B cell (primary cell): ENCODE results near the gene TSPAN5. TPM values are rescaled to one million over a fixed set of nuclear protein-coding genes. Genes with fewer than 3 reads are reported as not detected.

ENCODE experiments used
- ATAC-seq: fragments of 200-7000 bp; cut with Tn5 transposase; one replicate; pipeline ENCODE4 v1.10.0; 2021; ENCODE audit warnings: low read depth, mild to moderate bottlenecking, moderate number of reproducible peaks, moderate library complexity
- CTCF ChIA-PET: fragments of 350-600 bp; sonication (Branson Sonifier 250); formaldehyde crosslinking; loops from one replicate; lab custom pipeline; 2021; ENCODE audit warnings: antibody characterized with exemption, inconsistent platforms; lab: Charles Lee
- POLR2A ChIA-PET: fragments of 350-600 bp; sonication (Branson Sonifier 250); formaldehyde crosslinking; loops from one replicate; lab custom pipeline; 2021; ENCODE audit warnings: antibody characterized with exemption; lab: Charles Lee
- DNase-seq: peaks from one replicate; pipeline ENCODE4 v3.0.0; 2013
- H2AFZ ChIP-seq: 2 replicates; pipeline ENCODE4 v1.6.1; 2012; ENCODE audit warnings: mild to moderate bottlenecking, low read depth, low read length; ENCODE audit not compliant: insufficient read depth, poor library complexity, severe bottlenecking
- H3K27ac ChIP-seq, 2 donors: 1 replicate in 1 of 2; 2 replicates in 1 of 2; pipeline ENCODE4 v1.5.1; 2012 to 2013; ENCODE audit warnings: low read length in 2 of 2, mild to moderate bottlenecking in 2 of 2, moderate library complexity in 1 of 2
- H3K27me3 ChIP-seq, 4 experiments: fragments of 200-600 bp in 1 of 4; sonication (generic) in 1 of 4; replicated peaks in 1 of 4; 1 replicate in 2 of 4; 2 replicates in 2 of 4; pipeline versions ENCODE4 v1.6.1 to v1.7.0; 2013 to 2016; ENCODE audit warnings: low read length in 3 of 4, mild to moderate bottlenecking in 2 of 4, mixed read lengths in 1 of 4, moderate library complexity in 1 of 4; ENCODE audit not compliant: insufficient read depth in 4 of 4, control insufficient read depth in 3 of 4; ENCODE audit errors: control extremely low read depth in 1 of 4
- H3K36me3 ChIP-seq, 2 experiments: replicated peaks in 1 of 2; 1 replicate in 1 of 2; 2 replicates in 1 of 2; pipeline versions ENCODE4 v1.6.1 to v1.7.1; 2013; ENCODE audit warnings: low read length in 1 of 2; ENCODE audit not compliant: insufficient read depth in 2 of 2, control insufficient read depth in 1 of 2; ENCODE audit errors: control extremely low read depth in 1 of 2, extremely low read depth in 1 of 2
- H3K4me1 ChIP-seq, 2 donors: fragments of 200-600 bp in 1 of 2; sonication (generic) in 1 of 2; 1 replicate in 1 of 2; 2 replicates in 1 of 2; pipeline versions ENCODE4 v1.5.1 to v1.6.1; 2013 to 2017; ENCODE audit warnings: low read length in 2 of 2; ENCODE audit not compliant: control insufficient read depth in 2 of 2, insufficient read depth in 2 of 2
- H3K4me2 ChIP-seq: replicated peaks from 2 replicates; pipeline ENCODE3; 2012; ENCODE audit warnings: mild to moderate bottlenecking, low read depth, low read length; ENCODE audit not compliant: poor library complexity, severe bottlenecking
- H3K4me3 ChIP-seq, 5 experiments: fragments of 200-600 bp in 1 of 5; sonication (generic) in 1 of 5; 1 replicate in 3 of 5; 2 replicates in 2 of 5; pipeline versions ENCODE4 v1.5.1 to v1.7.0; 2011 to 2016; ENCODE audit warnings: low read length in 4 of 5, mild to moderate bottlenecking in 4 of 5, low read depth in 2 of 5, control low read depth in 1 of 5, moderate library complexity in 1 of 5; ENCODE audit not compliant: insufficient read depth in 1 of 5; ENCODE audit errors: control extremely low read depth in 1 of 5, extremely low read depth in 1 of 5
- H3K79me2 ChIP-seq: fragments of 200-600 bp; sonication (generic); one replicate; pipeline ENCODE4 v1.6.0; 2016; ENCODE audit warnings: low read length; ENCODE audit not compliant: control insufficient read depth, insufficient read depth
- H3K9ac ChIP-seq: fragments of 200-600 bp; sonication (generic); 2 replicates; pipeline ENCODE4 v1.6.1; 2017; ENCODE audit warnings: mild to moderate bottlenecking, low read length, moderate library complexity
- H3K9me3 ChIP-seq, 3 donors: one replicate each; pipeline versions ENCODE4 v1.6.1 to v1.7.1; 2013; ENCODE audit warnings: low read length in 2 of 3; ENCODE audit not compliant: control insufficient read depth in 2 of 3, insufficient read depth in 1 of 3; ENCODE audit errors: control extremely low read depth in 1 of 3
- H4K20me1 ChIP-seq: 2 replicates; pipeline ENCODE4 v1.6.0; 2012; ENCODE audit warnings: mild to moderate bottlenecking, low read length; ENCODE audit not compliant: insufficient read depth, control insufficient read depth, poor library complexity, severe bottlenecking
- H3K27ac Mint-ChIP-seq: one replicate; pipeline ENCODE4 v1.8.0; 2021; ENCODE audit warnings: mixed read lengths
- H3K27me3 Mint-ChIP-seq: one replicate; pipeline ENCODE4 v1.8.0; 2021; ENCODE audit warnings: mixed read lengths
- H3K4me1 Mint-ChIP-seq: one replicate; pipeline ENCODE4 v1.8.0; 2021; ENCODE audit warnings: mixed read lengths
- H3K4me3 Mint-ChIP-seq: one replicate; pipeline ENCODE4 v1.8.0; 2021; ENCODE audit warnings: mixed read lengths
- H3K9me3 Mint-ChIP-seq: one replicate; pipeline ENCODE4 v1.8.0; 2022; ENCODE audit warnings: mixed read lengths; ENCODE audit not compliant: insufficient read depth
- CTCF ChIP-seq: fragments of 200-600 bp; IDR thresholded peaks from one replicate; pipeline ENCODE4 v1.8.0; 2022; ENCODE audit warnings: antibody characterized with exemption, mild to moderate bottlenecking
- EZH2 ChIP-seq: IDR thresholded peaks from 2 replicates; pipeline ENCODE4 v1.6.1; 2012; ENCODE audit warnings: borderline replicate concordance, low read depth, mild to moderate bottlenecking, moderate library complexity, low read length; ENCODE audit not compliant: insufficient read depth, poor library complexity, severe bottlenecking
- WGBS: methylation state at CpG from one replicate; pipeline ENCODE4 v1.1.5; 2013; ENCODE audit warnings: missing lambda C conversion rate; ENCODE audit not compliant: insufficient coverage; 5-methylcytosine and 5-hydroxymethylcytosine counted together
- intact Hi-C: fragments of 100-400 bp; cut with micrococcal nuclease; formaldehyde crosslinking; loops from one replicate; pipeline ENCODE4 v1.10.0; 2022
- polyA plus RNA-seq: library from polyadenylated mRNA; depleted of rRNA; stranded (reverse); fragments of >200 nt; gene quantifications from 2 replicates; pipeline ENCODE4 v1.2.3, GENCODE V29; 2012
- total RNA-seq, 2 donors: library from RNA; stranded (reverse); fragments of 120-200 nt in 1 of 2; gene quantifications; 1 replicate in 1 of 2; 2 replicates in 1 of 2; pipeline versions ENCODE4 v1.2.3 to v1.2.4, GENCODE V29; 2013 to 2022

The TSPAN5 gene
- total and polyA plus RNA-seq, 2 donors (not counting 1 experiment from before 2014, with no cell fraction given): 2.6 to 5.3 TPM

DNA sequence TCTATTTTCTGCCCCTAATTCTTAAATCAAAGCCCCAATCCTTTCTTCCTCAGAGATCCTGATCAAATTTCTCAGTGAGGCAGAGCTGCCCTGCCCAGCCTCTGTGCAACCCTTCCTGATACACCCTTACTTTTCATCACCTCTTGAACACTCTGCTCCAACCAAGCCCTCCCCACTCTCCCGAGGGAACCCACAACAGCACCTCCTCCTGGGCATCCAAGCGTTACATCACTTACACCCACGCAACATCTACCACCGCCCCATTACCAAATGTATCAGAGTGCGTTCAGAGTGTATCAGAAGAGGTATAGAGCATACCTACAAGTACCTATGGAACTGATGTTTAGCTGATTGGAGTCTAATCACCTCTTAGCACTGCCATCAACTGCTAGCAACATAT is 210.8 kb downstream of the TSPAN5 start:
- intact Hi-C loops: loop anchor here (1.0 to 10.0 kb wide), 5 partner anchors 185 to 1370 kb away; partner anchors contain the start of genes DAPP1, EIF4E, STPG2 and TSPAN5
- H3K4me1 Mint-ChIP-seq: peaks cover 45% of the 10 kb centered on the region
- H3K27ac ChIP-seq: peak overlapping the region; percentile 69 to 70

More for the DNA sequence above, 210.8 kb downstream of the TSPAN5 start:
- DNase-seq (peak; percentile 54), ATAC-seq (peak; percentile 54)
- no peak for TF ChIP-seq CTCF
- no peak for TF ChIP-seq EZH2
- peak overlapping the region; percentile 70 for H3K4me2 ChIP-seq
- peaks cover 35 to 42% of the 10 kb centered on the region in 2 donors for H3K4me1 ChIP-seq
- peaks cover 2 to 9% of the 10 kb centered on the region in 2 experiments for H3K36me3 ChIP-seq
- Mint-ChIP-seq H3K9me3 (peaks cover 2% of the 10 kb centered on the region), H3K4me3 (peak overlapping the region; percentile 75), H3K27ac (peak overlapping the region; percentile 93), H3K27me3 (no peaks in the 10 kb centered on the region)
- peak overlapping the region in 4 of 5 experiments; percentile 32 to 53 (median 48) for H3K4me3 ChIP-seq
- H3K27me3 ChIP-seq: no peaks in the 10 kb centered on the region
- ChIA-PET CTCF (interaction anchor here (1.3 to 1.5 kb wide), 3 partner anchors 20 to 297 kb away, joined by 4 to 6 read pairs (median 5); no protein-coding TSS in a partner anchor), POLR2A (interaction anchor here (0.6 kb wide), 1 partner anchor 40 kb away, joined by 4 read pairs; no protein-coding TSS in a partner anchor)
- H3K79me2 ChIP-seq: no peaks in the 10 kb centered on the region
- WGBS: 0% methylated on average over 1 of the region's 5 CpGs
- H3K9me3 ChIP-seq: peaks cover 0 to 5% (median 1%) of the 10 kb centered on the region in 3 donors
- peak overlapping the region; percentile 11 for H3K9ac ChIP-seq
- H2AFZ ChIP-seq: peak overlapping the region; percentile 35
- no peaks in the 10 kb centered on the region for H4K20me1 ChIP-seq
